Measurements from ENCODE around the gene RSPH6A.
"Not testable (repeated sequence)": the region's sequence is repeated elsewhere in the genome, so short reads cannot be mapped to it uniquely, and the experiment has no call there.

RSPH6A gene

DNA sequence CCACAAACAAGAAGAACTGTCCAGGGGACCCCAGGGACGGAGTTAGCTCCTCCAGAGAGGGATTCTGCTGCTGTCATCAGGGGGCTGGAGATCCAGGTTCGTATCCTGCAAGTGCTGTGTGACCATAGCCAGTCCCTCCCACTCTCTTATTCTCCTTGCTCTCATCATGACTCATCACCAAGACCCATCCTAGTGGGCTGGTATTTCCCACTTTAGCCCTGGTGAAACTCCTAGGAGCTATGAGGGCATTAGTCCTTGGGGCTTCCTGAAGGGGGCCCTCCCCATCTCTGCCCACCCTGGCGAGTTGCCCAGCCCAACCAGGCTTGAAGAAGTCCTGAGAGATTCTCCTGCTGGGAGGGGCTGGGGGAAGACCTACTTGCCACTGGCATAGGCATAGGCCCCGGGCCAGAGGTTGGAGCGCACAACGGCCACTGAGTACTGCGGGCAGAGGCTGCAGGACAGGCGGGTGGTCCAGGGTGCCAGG lies 15.0 kb downstream of the RSPH6A start:
- no peak for DNase-seq (ENCODE audit: low spot score)

DNA sequence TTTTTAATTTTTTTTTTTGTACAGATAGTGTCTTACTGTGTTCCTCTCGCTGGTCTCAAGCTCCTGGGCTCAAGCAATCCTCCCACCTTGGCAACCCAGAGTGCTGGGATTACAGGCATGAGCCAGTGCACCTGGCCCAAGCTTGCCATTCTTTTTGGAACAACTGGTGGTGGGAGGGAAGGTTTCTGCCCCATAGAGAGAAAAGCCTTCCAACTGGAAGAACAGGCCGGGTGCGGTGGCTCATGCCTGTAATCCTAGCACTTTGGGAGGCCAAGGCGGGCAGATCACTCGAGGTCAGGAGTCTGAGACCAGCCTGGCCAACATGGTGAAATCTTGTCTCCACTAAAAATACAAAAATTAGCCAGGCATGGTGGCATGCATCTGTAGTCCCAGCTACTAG lies 15.6 kb downstream of the RSPH6A start:
- not testable (repeated sequence) for DNase-seq (ENCODE audit: low spot score)

DNA sequence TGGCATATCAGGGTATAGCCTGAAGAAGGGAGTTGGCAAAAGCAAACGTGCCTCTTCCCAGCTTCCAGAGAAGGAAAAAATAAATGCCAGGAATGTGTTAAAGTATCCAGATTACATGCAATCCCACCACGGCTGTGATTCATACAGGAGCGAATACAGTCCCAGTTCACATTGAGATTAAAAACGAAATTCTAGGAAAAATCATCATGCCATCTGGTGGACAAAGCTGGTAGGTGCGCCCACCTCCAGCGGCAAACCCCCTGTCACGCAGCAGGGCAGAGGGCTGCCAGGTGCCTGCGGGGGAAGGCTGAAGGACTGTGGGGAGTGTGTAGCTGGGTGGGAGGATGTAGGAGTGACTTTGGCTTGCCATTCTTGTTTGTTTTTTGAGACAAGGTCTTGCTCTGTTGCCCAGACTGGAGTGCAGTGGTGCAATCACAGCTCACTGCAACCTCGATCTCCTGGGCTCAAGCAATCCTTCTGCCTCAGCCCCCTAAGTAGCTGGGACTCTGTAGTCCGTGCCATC lies 16.1 kb downstream of the RSPH6A start:
- peak; percentile 61 for DNase-seq (ENCODE audit: low spot score)

DNA sequence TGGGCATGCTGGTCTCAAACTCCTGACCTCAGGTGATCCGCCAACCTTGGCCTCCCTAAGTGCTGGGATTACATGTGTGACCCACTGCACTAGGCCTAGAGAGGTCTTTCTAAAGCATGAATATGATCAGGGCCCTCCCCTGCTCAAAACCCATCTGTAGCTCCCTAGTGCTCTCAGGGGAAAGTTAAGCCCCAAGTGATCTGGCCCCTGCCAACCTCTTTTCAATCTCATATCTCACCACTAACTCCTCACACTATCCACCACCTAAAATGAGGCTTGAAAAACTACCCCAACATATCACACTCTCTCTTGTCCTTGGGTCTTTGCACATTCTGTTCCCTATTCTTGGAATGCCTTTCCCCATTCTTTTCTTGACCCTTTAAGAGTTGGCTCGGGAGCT lies 20.5 kb downstream of the RSPH6A start:
- DNase-seq (ENCODE audit: low spot score), result no peak

DNA sequence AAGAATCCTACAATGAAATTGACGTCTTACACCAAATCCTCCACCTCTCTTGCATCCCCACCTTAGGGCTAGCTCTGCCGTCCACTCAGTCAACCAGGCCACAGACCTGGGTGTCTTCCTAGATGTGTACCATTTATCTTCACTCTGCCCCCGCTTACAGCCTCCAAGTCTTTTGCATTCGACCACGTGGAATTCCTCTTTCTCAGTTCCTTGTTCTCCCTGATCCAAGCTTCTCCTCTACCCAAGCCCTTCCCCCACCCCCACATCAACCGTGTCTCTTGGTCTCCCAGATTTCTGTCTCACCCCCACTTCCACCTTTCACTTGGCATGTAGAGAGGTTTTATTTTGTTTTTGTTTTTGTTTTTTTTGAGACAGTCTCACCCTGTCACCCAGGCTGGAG lies 21.2 kb downstream of the RSPH6A start:
- no peak for DNase-seq (ENCODE audit: low spot score)

DNA sequence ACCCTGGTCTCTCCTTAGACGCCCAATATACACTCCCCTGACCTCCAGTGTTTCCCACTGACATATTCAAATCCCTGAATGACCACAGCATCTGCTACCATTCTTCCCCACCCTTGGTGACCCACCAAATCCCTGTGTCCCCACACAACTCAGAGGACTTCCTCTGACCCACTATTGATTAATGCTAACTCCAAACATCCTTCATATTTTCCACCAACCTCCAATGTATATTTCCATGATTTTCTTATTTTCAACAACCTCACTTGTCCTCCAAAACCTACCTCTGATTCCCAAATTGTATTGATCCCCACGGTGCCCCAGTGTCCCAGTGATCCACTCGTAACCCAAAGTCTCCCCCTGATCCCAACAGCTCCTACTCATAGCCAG lies 21.9 kb downstream of the RSPH6A start:
- DNase-seq (ENCODE audit: low spot score), result no peak

DNA sequence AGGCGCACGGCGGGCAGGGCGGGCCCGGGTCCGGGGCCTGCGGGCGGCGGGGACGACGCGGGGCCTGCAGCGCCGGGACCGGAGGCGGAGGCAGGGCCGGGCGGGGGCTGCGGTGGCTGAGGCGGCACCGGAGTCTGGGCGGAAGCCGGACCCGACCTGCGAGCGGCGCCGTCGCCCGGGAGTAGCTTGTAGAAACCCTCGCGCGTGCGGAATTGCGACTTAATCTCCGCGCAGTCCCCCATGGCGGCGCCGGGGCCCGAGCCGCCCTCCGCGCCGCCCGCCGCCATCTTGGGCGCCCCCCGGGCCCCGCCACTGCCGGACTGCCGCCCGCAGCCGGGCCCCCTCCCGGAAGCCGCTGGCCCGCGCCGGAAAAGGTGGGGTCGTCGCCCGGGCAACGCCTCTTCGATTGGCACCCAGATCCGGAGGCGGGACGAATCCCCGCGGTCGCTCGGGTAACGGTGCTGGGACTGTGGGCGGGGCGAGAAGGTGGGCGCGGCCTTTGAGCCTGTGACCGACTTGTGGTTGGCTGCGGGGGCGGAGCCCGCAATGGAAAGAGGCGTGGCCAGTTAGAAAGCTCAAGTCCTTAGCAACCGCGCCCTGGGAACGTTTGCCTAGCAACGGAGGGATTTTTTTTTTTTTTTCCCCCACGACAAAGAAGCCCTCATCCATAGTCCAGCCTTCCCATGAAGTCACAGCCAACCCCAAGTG lies 22.5 kb downstream of the RSPH6A start, which contains the start of gene DMWD:
DMWD (minus strand) TSS at position 376 of the 708 bp plus-strand sequence; CDS start at position 287, 89 bp downstream.
- peak; percentile 99 for DNase-seq (ENCODE audit: low spot score)

DNA sequence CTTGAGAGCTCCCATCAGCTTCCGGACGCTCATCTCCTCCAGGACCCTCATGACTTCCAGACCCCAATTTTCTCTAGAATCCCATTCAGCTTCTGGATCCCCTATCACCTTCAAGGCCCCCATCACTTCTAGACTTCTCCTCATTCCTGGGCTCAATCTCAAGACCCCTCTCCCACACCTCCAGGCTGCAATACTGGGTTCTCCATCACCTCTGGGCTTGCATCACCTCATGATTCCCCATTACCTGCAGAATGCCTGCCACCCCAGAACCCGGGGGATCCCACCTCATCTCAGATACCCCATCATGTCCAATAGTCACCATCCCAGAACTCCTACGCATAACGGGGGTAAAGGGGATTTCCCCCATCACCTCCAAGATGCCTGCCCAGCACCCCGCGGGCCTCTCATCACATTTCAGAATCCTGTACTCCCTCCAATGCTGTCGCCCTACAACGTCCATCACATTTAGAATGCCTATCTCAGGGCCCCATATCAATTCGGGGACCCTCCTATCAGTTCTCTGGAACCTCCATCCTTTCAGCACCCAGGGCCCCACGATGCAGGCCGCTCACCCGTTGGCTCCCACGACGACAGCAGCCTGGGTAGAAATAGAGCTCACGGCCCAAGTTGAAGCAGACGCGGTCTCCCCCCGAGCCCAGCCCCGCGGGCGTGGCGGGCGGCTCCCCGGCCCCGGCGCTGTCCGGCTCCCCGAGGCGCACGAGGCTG lies 23.2 kb downstream of the RSPH6A start:
- no peak for DNase-seq (ENCODE audit: low spot score)

DNA sequence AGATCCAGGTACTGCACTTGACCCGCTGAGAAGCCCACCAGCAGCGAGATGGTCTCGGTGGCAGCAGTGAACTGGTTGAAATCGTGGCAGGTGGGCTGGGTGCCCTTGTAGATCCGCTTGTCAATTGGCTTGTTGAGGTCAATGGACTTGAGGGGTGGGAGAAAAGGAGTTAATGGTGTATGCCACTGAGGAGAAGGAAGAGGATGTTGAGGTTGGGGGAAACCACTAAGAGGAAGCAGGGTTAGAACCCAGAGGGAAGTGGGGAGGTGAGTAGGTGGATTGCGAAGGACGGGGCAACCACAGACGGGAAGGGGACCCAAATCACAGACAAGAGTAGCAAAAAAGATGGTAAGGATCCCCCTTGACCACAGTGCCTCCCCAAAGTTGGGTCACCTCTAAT lies 24.2 kb downstream of the RSPH6A start:
- DNase-seq (ENCODE audit: low spot score), result no peak

DNA sequence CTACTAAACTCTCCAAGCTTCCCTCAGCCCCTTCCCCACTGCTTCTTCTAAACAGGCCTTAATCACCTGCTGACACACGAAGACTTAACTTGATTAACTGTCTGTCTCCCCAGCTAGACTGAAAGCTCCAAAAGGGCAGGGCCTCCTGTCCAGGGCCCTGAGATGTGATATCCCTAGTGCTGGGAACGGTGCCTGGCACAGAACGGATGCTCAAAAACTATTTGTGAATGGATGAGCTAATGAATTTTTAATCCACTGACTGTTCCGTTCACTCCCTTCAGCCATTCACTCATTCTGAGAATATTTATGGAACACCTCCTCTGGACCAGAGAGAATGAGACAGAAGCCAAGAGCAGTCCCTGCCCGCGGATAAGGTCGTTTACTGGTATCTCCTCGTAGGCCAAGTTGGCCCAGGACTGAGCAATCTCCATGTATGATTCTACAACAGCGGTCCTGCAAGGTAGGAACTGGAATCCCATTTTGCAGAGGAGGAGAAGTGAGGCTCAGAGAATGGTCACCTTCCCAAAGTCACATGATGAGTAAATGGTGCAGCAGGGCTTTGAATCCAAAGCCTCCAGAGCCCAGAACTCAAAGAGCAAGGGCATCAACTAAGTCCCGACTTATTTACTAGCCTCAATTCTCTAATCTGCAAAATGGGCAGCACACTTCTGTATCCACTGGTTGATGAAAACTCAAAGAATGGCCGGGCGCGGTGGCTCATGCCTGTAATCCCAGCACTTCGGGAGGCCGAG lies 25.9 kb downstream of the RSPH6A start:
- DNase-seq (ENCODE audit: low spot score), result no peak

DNA sequence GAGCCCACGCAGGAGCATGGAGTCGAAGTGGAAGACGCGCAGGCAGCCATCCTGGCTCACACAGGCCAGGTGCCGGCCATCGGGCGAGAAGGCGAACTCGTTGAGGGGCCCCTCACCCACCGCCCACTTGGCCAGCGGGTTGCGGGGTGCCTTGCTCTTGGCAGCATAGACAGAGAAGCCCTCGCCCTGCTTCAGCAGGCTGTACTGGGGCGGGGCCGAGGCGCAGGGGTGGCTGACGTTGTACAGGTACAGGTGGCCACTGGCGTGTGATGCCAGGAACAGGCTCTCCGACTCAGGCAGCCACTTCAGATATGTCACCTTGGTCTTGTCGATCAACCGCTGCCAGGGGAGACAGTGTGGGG lies 28.6 kb downstream of the RSPH6A start:
- no peak for DNase-seq (ENCODE audit: low spot score)

DNA sequence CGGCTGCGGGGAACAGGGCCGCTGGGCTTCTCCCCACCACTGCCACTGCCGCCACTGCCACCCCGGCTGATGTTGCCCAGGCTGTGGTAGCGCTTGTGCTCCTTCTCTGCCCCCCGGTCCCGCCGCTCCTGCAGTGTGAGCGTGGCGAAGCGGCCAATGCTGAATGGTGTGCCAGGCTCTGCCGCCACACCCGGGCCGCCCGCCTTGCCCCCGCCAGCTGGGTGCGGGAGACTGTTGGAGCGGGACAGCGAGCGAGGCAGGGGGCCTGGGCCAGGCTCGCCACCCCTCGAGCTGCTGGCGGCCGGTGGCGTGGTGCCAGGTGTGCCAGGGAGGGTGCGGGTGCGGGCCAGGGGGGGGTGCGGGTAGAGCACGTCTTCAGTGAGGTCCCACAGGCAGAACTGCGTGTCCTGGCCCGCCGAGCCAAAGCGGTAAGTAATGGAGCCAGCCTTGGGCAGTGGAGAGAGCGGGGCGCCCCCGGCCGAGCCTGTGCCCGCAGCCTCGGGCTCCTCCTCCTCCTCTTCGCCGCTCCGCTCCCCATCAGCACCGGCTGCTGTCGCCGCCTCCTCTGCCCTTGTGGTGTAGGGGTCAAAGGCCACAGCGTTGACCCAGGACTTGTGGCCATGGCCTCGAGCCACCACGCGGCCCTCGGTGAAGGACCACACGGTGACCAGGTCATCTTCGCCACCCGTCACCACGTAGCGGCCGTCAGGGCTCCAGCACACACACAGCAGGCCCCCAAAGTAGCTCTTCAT lies 29.2 kb downstream of the RSPH6A start:
- DNase-seq (ENCODE audit: low spot score), result no peak

DNA sequence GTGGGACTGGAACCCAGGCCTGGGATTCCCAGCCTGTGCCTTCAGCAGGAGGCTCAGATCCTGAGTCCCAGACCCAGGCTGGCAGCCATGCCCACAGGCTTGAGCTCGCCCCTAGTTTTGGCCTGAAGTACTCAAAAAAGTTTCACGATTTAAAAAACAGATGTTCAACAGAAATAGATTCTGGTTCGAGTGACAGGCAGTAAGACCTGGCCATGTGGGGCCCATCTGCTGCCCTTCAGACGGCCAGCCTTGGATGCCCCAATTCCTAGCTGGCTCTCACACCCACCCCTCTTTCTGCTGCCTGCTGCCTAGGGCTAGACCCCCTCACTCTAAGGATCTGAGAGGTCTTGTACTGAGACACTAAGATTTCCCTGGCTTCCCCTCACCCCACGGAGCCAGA lies 30.0 kb downstream of the RSPH6A start:
- DNase-seq (ENCODE audit: low spot score), result no peak

DNA sequence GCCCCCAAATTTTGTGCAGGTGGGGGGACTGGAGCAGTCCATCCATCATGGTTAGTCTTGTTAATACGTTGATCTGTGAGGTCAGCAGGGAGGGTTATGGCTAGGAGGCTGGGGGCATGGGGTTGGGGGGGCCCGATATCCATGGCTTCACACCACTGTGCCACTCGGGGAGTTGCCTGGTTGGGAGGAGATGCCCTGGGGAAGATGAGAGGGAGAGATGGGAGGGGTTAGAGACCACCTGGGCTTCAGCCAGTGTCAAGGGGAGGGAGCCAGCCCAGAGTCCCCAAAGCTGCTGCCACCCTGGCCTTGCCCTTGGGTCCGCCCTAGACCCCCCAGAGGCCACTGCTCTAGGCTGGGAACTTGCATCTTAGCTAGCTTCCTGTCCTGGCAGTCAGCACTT lies 31.0 kb downstream of the RSPH6A start:
- no peak for DNase-seq (ENCODE audit: low spot score)

DNA sequence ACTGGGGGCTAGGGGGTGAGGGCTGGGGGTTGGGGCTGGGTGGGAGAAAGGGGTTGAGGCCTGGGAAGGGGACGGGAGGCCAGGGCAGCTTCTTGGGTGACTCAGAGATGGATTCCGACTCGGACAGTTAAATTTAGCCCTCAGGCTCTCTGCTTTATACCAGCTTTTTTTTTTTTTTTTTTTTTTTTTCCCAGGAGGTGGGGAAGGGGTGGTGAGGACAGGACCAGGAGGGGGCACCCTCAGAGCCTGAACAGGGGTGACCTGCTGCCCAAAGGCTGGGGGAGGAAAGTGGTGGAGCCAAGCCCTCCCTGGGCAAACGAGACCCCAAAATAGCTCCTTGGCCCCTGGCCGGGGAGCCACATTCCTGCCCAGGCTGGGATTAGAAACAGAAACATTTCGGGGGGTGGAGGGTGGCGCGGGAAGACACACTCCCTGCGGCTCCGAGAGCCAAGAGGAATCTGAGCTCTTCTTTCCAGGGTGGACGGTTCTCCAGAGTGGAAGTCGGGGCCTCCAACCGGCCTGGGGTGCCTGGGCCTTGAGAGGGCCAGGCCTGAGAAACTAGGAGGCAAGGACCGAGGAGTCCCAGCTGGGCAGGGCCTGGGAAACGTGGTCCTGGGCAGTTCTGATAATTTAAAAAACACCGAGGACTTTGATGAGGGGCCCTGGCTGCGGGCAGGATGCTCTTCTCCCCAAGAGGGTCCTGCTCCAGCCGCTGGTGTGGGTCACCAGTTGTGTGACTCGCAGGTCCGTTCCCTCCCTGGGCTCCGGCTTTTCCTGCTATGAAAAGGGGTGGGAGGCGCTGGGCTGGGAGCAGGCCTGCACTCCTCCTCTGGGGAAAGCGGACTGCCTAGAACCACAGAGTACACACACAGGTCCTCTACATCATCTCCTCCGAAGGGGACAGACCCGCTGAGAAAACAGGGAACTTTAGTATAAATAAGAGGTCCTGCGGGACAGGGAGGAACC lies 32.0 kb downstream of the RSPH6A start:
- peak; percentile 49 for DNase-seq (ENCODE audit: low spot score)

DNA sequence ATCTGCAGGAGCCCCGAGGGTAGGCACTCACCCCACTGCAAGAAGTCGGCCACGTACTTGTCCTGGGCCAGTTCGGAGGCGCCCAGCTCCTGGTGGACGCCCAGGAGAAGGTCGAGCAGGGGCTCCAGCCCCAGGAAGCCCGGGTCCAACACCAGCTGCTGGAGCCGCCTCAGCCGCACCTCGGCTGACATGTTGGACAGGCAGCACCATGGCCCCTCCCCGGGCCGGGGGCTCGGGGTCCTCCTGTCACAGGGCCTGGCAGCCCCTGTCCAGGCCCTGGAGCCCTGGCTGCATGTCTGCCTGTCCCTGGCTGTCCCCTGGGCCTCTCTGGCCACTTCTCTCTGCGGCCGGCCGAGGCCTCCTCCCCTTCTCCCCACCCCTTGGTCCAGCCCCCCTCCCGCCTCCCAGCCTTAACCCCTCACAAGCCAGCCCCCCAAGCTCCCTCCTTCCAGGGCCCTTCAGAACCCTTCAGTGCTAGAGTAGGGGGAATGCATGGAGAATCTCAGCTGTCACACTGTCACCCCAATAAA lies 32.9 kb downstream of the RSPH6A start, which contains the start of gene DMPK:
DMPK (minus strand) TSS at position 329 of the 530 bp plus-strand sequence; CDS start at position 191, 138 bp downstream.
- peak; percentile 37 for DNase-seq (ENCODE audit: low spot score)

DNA sequence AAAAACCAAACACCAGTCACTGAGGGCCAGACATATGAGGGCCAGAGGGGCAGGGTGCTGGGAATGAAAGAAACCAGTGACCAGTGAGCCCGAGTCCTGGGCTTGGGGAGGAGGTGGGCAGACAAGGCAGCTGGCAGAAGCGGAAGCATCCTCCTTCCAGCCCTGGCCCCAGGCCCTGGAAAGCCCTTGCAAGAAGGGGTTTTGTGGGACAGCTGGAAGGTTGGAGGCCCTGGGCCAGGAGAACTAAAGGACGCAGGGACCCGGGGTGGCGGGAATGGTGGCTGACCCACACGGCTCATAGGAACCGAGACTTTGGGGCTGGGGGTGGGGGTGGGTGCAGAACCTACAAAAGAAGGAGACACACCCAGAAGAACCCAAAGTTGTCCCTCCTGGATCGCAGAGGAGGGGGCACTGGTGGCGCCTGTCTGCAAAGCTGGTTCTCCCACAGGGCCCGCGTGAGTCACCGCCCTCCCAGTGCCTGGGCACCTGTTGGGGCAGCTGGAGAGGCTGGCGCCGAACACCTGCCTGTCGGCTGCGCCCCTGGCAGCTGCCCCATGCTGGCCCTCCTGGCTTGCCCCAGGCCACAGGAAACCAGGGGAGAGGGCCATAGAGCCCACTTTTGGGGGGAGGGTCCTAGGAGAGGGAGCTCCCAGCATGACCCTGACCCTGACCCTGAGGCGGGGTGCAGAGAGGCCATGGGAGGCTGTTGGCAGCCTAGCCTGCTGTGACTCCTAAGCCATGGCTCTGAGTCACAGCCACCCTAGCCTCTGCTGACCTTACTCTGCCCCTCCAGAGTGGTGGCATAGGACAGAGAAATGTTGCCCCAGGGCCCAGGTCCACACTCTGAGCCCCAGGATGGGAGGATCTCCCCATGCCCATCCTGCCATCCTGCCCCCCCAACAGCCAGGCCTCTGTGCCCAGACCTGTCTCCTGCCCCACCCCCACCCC lies 33.6 kb downstream of the RSPH6A start:
- DNase-seq (ENCODE audit: low spot score), result no peak

DNA sequence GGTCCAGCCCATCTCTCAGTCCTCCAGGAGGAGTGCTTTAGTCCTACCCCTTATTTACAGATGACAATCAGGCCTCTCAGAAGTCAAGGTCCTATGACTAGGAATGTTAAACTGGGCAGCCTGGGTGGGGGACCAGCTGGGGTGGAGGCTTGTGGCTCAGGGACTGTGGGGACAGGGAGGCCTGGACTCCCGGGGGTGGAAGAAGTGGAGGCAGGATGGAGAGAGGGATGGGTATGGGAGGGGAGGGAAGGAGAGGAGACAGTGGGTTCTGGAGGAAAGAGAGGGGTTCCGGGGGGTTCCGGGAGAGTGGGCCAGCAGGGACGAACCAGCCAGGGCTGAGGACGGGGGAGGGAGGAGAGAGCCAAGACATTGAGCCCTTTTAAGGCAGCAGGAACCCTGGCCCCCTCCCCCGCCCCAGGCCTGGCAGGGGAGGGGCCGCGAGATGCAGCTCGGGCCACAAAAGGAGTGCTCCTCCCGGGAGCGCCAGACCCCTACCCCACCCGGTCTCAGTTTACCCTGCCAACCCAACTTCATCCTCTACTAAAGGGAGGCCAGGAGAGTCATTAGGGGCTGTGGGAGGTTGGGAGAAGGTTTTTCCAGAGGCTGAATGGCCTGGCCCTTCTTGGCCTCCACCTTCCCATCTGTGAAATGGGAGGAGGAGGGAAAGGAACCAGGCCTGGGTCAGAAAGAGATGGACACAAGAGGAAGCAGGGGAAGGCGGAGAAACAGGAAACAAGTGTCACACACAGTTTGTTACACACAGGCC lies 34.5 kb downstream of the RSPH6A start:
- DNase-seq (ENCODE audit: low spot score), result peak; percentile 35

DNA sequence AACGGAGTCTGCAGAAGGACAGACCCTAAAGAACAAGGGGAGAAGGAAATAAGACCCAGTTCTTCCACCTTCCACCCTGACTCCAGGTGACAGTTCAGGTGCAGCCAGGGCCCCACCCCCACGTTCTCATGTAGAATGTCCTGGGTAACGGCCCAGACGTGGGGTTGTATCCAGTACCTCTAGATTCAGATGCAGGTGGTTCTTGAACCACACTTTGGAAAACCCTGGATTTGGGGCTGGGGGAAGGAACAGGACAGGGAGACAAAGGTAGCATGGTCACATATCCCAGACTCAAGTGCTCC lies 35.0 kb downstream of the RSPH6A start:
- no peak for DNase-seq (ENCODE audit: low spot score)
